H1 (cell line): Measurements from ENCODE around the gene ZNF362. TPM values are rescaled to one million over a fixed set of nuclear protein-coding genes. Genes with fewer than 3 reads are reported as not detected.

Source experiments
- EZH2 ChIP-seq: fragments of 200-600 bp; sonication (generic); IDR thresholded peaks from 2 replicates; pipeline ENCODE4 v1.7.1; 2012; ENCODE audit warnings: low read depth, mild to moderate bottlenecking, moderate library complexity, low read length, inconsistent platforms; ENCODE audit not compliant: severe bottlenecking
- GABPA ChIP-seq: IDR thresholded peaks from 2 replicates; pipeline ENCODE4 v1.6.1; 2011; ENCODE audit warnings: mild to moderate bottlenecking, low read length, moderate library complexity, borderline replicate concordance; ENCODE audit not compliant: insufficient read depth
- KDM4A ChIP-seq: IDR thresholded peaks from one replicate; pipeline ENCODE4 v1.7.1; 2012; ENCODE audit warnings: low read depth, mild to moderate bottlenecking, moderate library complexity, low read length, inconsistent platforms; ENCODE audit not compliant: severe bottlenecking
- PHF8 ChIP-seq: fragments of 200-600 bp; sonication (generic); conservative IDR thresholded peaks from 2 replicates; pipeline ENCODE4 v1.7.1; 2012; ENCODE audit warnings: low read depth, mild to moderate bottlenecking, inconsistent platforms, low read length, moderate library complexity
- RNF2 ChIP-seq: fragments of 200-900, 300-1000 bp; sonication (generic); IDR thresholded peaks from 2 replicates; pipeline ENCODE4 v1.7.1; 2016; ENCODE audit warnings: borderline replicate concordance, low read depth, mild to moderate bottlenecking, antibody characterized with exemption, low read length; ENCODE audit not compliant: poor library complexity, severe bottlenecking; ENCODE audit errors: missing control alignments
- SRF ChIP-seq: IDR thresholded peaks from 2 replicates; pipeline ENCODE4 v1.6.1; 2011; ENCODE audit warnings: mild to moderate bottlenecking, low read depth, low read length, moderate library complexity
- polyA plus RNA-seq, 7 experiments: library from polyadenylated mRNA; depleted of rRNA in 3 of 7; stranded (reverse) in 5 of 7; unstranded in 2 of 7; fragments of >200 nt in 5 of 7; fragments of 200-250 nt in 2 of 7; gene quantifications; 1 replicate in 5 of 7; 2 replicates in 1 of 7; 4 replicates in 1 of 7; pipeline versions ENCODE4 v1.2.1 to v1.2.3, GENCODE V29; 2011 to 2013; ENCODE audit warnings: missing spikeins in 2 of 7, mixed read lengths in 2 of 7
- total RNA-seq: library from RNA; stranded (reverse); fragmentation: NEBNext Ultra II Directional; extraction: Animal tissue kit (Norgen Biotek cat#: 25700); gene quantifications from 2 replicates; pipeline ENCODE4 v1.2.1, GENCODE V29; 2021
- TF ChIP-seq, protein P1 (sequence below): IDR thresholded peaks from 2 replicates; pipeline ENCODE4 v1.6.1; 2012; ENCODE audit warnings: inconsistent platforms
- TF ChIP-seq, protein P2 (sequence below): IDR thresholded peaks from 2 replicates; pipeline ENCODE4 v1.6.1; 2012; ENCODE audit warnings: inconsistent platforms

The ZNF362 gene
- total and polyA plus RNA-seq, 2 of the 8 experiments (the other 6 are each of a cell fraction or from before 2014, with no cell fraction given): 24.2 to 27.8 TPM

DNA sequence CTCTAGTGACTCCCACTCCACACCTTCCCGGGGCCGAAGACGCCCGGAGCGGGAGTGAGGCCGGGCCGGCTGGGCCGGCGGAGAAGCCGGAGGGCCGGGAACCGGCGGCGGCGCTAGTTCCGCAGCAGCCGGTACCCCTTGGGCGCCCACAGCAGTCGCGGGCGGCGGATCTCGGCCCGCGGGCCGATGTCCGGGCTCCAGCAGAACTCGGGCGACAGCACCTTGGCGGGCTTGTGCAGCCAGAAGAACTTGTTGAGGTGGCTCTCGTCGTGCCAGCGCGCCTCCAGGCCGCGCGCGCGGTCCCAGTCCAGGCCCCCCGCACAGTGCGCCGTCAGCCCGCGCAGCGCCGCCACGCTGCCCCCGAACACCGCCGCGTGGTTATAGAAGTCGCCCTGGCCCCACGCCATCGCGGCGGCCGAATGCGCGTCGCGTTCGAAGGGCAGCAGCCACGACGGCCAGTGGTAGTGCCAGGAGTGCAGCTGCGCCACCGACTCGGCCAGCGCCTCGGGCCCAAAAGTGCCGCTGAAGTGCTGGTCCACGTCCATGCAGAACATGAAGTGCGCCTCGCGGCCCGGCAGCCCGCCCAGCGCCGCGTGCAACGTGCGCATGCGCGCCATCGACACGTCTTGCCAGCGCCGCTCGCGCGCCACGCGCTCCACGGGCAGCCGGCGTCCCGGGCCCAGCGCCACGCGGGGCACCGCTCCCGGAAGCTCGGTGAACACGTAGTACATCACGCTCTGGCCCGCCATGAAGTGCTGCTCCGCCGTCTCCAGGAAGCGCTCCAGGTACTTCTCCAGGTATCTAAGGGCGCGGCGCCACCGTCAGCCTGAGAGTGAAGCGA lies 50.6 kb downstream of the ZNF362 start (continued):
- TF ChIP-seq GABPA (0 out of 2 replicates have a peak, but pooled peaks have one; percentile 16), SRF (no peak), KDM4A (peak; percentile 96), RNF2 (peak; percentile 56), PHF8 (no peak), EZH2 (peak; percentile 87)
- TF ChIP-seq, protein P1, sequence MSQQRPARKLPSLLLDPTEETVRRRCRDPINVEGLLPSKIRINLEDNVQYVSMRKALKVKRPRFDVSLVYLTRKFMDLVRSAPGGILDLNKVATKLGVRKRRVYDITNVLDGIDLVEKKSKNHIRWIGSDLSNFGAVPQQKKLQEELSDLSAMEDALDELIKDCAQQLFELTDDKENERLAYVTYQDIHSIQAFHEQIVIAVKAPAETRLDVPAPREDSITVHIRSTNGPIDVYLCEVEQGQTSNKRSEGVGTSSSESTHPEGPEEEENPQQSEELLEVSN: peak; percentile 94
- TF ChIP-seq, protein P2, sequence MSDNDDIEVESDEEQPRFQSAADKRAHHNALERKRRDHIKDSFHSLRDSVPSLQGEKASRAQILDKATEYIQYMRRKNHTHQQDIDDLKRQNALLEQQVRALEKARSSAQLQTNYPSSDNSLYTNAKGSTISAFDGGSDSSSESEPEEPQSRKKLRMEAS: peak; percentile 94
- TF ChIP-seq, all 59 proteins: peak for 11
